ENCODE data around the gene CHKB.
"Not testable (repeated sequence)": the region's sequence is repeated elsewhere in the genome, so short reads cannot be mapped to it uniquely, and the experiment has no call there.

CHKB gene

DNA sequence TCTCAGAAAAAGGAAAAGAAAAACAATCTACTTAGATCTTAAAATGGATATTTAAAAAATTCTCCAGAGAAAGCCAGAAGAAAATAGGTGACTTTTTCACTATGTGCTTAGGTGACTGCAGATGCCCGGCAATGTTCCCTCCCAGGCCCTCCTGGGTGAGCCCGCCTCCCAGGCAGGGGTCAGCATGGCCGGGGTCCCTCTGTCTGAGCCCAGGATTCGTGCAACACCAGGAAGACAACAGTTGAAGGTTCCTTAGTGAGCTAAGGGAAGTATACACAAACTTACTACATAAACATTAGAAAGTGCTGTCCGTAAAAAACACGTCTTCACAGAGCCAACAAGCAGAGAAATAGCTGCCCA is 29.5 kb upstream of the CHKB start:
- DNase-seq, result no peak

DNA sequence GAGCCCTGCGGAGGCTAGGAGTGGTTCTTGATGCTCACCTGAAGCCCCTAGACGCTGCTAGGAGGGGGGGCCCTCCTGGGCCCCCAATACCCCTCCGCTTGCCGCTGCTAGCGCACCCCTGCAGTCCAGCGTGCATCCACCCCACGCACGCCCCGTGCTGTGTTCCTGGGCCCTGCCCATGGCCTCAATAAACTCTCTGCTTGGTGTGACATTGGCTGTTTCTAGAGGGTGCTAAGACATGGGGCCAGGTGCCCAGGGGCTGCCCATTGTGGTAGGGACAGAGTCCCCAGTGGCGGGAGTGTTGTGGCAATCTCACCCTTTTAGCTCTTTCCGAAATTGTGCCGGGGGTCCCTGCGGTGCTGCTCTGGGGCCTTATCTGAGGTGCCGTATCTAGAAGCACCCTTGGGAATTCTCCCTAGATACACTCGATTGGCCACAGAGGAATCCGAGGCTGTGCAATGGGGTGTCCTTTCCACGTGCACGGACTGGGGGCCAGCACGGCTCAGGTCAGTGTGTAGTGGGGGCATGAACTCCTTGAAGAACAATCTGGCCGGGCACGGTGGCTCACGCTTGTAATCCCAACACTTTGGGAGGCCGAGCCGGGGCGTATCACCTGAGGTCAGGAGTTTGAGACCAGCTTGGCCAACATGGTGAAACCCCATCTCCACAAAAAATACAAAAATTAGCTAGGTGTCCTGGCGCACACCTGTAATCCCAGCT is 28.9 kb upstream of the CHKB start:
- DNase-seq, result no peak

DNA sequence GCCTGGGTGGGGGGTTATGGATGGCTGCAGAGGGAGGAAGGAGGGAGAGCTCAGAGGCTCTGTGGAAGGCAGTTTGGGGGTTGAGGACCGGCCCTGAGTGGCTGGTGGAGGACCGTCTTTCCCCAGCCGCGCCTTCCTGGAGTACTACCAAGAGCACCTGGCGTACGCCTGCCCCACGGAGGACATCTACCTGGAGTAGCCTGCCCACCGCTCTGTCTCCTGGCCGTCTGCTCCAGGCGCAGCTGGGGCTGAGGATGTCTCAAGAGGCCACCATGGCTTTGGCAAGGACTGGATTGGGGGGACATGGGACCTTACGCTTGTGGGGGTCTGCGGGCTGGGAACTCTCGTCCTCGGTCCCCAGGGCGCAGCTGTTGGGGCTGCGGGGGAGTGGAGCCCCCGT is 27.9 kb upstream of the CHKB start:
- DNase-seq, result no peak

DNA sequence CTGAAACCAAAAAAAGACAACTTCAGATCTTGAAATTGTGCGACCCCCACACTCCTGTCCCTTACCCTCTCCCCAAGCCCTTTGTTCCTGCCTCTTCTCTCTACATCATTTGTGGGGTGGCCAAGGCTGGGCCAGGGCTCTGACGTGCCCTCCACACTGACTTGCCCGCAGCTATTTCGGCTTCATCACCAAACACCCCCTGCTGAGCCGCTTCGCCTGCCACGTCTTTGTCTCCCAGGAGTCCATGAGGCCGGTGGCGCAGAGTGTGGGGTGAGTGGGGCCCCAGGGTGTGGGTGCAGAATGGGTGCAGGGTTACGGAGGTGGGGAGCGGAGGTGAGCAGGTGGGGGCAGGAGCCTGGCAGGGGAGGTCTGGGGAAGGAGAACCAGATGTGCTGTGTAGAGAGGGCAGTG is 27.4 kb upstream of the CHKB start:
- no peak for DNase-seq

DNA sequence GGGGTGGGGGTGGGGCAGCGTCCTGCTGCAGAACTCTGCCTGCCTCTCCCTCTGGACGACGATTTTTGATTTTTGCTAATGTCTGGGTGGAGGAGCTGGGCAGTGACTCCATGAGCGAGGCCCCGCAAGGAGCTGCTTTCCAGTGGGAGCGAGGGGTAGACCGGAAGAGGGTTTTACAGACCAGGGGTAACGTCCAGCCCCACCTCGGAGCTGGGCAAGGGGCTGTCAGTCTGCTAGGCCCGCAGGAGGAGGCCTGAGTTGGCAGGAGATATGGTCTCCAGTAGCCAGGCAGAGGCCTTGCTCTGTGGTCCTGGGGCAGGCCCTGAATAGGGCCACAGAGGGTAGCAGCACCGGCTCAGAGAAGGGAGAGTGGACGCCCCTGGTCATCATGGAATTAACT is 26.9 kb upstream of the CHKB start:
- no peak for DNase-seq

DNA sequence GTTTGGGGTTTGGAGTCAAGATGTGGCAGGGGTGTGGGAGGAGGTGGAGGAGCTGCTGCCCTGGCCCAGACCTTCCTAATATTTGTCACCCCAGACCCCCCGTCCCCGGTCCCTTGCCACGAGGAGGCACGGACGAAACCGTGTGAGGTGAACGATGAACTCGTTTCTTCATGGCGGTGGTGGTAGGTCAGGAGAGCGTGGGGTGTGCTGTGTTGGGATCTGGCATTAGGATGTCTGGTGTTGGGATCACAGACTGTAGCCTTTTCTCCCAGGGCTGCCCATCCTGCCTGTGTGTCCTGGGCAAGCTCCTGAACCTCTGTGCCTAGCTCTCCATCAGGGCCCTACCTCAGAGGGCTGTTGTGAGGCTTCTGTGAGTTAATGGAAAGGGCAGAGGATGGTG is 26.3 kb upstream of the CHKB start:
- DNase-seq, result no peak

DNA sequence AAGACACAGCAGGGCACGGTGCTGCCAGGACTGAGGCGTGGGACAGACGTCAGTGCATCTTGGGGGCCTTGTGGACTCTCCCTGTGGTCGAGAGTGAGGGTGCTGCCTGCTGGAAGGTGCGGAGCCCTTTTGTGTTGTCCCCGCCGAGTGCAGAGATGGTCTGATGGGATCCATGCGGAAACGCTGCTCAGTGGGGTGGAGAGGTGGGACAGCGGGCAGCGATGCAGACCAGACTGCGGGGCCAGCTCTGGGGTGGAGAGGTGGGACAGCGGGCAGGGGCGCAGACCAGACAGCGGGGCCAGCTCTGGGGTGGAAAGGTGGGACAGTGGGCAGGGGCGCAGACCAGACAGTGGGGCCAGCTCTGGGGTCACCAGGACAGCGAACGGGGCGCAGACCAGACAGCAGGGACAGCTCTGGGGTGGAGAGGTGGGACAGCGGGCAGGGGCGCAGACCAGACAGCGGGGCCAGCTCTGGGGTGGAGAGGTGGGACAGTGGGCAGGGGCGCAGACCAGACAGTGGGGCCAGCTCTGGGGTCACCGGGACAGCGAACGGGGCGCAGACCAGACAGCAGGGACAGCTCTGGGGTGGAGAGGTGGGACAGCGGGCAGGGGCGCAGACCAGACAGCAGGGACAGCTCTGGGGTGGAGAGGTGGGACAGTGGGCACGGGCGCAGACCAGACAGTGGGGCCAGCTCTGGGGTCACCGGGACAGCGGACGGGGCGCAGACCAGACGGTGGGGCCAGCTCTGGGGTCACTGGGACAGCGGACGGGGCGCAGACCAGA is 25.6 kb upstream of the CHKB start:
- DNase-seq, result not testable (repeated sequence)

DNA sequence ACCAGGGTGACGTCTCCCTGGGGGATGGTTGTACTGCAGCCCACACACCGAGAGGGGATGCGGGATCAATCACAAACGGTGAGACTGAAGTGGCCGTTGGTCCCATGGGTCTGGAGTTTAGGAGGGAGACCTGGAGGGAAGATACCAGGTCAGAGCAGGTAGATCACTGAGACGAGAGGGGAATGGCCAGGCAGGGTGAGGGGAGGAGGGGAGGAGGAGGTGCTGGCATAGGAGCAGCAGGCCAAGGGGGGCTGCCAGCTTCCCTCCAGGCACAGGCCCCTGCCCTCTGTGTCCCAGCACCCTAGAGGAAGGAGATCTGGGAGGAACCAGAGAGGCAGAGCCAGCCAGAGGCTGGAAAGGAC is 25.0 kb upstream of the CHKB start:
- no peak for DNase-seq

DNA sequence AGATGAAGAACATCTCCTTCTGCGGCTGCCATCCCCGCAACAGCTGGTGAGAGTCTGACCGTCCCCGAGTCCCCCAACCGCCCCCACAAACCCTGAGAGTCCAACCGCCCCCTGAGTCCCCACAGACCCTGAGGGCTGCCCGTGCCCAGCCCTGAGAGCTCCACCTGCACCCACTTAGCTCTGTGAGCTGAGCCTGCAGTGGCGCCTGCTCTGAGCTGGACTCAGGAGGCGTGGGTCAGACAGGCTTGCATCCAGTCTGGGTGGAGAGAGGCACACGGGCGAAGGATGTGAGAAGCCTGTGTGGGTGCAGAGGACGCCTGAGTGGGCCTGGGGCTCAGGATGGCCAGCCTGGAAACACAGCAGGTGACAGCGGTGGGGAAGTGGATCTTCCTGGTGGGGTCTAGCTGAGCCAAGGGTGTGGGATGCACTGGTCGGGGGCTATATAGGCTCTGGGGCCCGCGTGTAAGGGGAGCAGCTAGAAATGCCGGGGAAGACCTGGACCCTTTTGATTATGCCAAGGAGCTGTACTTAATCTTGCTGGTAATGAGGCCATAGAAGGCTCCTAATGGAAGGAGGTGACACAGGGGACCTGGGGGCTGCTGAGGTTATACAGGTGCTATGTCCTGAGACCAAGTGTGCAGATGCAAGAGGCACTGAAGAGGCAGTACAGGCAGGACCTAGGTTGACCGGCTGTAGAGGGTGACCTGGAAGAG is 24.5 kb upstream of the CHKB start:
- no peak for DNase-seq

DNA sequence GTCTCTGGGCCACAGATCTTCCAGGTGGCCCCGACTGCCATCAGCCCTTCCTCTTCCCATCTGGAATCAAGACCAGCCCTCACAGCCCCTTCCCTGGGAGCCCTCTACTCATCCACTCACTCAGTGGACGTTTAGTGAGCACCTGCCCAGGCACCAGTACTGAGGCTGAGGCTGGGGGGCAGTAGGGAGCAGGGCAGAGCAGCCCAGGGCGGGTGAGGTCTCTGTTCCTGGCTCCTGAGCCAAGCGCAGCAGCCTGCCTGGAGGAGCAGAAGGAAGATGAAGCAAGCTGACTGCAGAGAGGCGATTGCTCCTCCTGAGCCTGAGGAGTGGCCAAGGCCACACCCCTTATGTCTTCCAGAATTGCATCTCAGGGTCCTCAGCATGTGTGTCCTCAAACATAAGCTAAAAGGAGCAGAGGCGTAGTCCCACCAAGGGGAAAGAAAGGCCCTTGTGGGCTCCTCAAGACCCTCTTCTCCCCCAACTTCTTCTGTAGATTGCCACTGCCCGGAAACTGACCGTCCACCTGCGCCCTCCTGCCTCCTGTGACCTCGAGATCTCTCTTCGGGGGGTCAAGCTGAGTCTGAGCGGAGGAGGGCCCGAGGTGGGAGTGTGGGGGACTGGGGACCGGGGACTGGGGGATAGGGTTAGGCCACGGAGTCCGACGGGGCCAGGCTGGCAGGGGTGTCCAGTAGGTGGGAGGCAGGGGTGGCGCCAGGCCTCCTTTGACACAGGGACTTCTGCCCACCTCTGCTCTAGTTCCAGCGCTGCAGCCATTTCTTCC is 23.7 kb upstream of the CHKB start:
- DNase-seq, result no peak

DNA sequence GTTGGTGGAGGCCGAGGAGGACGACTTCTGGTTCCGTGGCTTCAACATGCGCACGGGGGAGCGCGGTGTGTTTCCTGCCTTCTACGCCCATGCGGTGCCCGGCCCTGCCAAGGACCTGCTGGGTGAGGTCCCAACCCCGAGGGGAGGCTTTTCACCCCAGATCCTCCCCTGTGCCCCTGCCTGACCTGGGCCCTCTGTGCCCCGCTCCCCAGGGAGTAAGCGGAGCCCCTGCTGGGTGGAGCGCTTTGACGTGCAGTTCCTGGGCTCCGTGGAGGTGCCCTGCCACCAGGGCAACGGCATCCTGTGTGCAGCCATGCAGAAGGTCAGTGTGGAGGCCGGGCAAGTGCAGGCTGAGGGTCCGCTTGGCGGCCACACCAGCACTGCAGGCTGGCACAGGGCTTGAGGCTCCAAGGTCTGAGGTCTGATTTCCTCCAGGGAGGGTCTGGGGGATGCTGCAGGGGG is 23.0 kb upstream of the CHKB start:
- no peak for DNase-seq

DNA sequence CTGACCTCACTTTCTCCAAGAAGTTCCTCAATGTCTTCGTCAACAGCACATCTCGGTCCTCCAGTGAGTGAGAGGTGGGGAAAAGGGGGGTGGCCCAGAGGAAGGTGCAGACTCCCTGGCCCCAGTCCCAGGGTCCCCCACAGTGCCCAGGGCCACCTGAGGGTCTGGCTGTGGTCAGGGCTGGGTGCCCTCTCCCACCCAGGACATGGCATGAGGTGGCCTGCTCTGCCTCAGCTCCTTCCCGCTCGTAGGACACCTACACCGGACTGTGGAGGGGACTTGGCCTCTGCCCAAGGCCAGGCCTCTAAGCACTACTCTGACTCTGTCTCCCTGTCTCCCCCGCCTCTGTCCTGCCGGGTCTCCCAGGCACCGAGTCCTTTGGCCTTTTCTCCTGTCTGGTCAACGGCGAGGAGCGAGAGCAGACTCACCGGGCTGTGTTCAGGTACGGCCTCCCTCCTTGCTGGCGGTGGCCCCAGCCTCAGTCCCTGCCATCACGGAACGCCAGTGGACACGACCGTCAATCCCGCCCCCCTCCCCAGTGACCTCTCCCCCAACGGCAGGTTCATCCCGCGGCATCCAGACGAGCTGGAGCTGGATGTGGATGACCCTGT is 22.5 kb upstream of the CHKB start:
- DNase-seq, result no peak

DNA sequence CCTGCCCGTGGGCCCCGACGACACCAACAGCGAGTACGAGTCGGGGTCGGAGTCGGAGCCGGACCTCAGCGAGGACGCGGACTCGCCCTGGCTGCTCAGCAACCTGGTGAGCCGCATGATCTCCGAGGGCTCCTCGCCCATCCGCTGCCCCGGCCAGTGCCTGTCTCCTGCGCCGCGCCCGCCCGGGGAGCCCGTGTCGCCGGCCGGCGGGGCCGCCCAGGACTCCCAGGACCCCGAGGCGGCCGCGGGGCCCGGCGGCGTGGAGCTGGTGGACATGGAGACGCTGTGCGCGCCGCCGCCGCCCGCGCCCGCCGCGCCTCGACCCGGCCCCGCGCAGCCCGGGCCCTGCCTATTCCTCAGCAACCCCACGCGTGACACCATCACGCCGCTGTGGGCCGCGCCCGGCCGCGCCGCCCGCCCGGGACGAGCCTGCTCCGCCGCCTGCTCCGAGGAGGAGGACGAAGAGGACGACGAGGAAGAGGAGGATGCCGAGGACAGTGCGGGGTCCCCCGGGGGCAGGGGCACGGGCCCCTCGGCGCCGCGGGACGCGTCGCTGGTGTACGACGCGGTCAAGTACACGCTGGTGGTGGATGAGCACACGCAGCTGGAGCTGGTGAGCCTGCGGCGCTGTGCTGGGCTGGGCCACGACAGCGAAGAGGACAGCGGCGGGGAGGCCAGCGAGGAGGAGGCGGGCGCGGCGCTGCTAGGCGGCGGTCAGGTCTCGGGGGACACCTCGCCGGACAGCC is 21.8 kb upstream of the CHKB start:
- no peak for DNase-seq

DNA sequence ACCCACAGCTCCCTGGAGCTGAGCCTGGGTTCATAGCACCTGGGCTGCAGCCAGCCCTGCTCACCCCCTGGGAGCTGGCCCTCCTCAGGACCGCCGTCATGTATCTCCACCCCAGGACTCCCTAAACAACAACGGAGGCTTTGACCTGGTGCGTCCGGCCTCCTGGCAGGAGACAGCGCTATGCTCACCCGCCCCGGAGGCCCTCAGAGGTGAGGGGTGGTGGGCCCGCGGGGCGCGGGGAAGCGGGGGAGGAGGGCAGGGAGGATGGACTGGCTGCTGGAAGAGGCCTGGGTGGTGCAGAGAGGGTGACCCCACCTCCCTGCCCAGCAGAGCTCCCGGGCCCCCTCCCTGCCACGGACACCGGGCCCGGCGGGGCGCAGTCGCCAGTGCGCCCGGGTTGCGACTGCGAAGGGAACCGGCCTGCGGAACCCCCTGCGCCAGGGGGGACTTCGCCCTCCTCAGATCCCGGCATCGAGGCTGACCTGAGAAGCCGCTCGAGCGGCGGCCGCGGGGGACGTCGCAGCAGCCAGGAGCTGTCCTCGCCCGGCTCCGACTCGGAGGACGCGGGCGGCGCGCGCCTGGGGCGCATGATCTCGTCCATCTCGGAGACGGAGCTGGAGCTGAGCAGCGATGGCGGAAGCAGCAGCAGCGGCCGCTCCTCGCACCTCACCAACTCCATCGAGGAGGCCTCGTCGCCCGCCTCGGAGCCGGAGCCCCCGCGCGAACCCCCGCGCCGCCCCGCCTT is 21.0 kb upstream of the CHKB start:
- no peak for DNase-seq

DNA sequence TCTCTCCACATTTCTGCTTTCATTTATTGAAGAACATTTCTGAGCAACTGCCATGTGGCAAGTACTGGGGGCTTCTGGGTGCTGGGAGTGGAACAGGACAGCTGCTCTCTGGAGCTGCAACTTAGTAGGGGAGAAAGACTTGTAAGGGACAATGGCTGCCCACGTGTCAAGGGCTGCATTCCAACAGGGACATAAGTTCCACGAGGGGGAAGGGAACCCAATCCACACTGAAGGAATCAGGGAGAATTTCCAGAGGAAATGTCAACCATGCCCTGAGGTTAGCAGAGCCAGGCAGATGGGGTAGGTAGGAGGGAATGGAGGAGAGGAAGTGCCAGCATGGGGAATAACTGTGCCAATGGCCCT is 19.7 kb upstream of the CHKB start:
- DNase-seq, result no peak

DNA sequence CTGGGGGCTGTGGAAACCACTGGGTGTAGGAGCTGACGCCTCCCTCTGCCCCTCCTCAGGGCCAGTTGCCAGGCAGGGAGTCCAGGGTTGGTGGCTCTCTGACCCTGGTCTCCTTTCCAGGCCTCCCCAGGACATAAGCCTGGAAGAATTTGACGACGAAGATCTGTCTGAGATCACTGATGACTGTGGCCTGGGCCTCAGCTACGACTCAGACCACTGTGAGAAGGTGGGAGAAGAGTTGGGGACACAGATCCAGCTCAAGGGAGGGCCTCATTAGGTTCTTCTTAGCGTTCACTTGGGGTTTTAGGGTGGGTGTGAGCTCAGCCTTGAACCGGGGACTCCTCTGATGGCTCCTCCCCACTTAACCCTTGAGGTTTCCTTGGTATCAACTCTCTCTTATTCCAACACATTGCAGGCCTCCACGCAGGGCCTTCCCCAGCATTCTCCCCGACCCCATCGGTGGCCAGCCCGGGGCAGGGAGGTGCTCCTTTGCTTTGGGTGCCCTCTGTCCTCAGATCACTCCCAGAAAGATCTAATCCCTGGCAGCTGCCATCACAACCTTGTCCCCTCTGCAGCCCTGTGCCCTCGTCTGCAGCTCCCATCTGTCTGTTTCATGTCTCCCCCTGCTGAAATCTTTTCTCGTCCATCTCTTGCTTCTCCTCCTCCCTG is 19.2 kb upstream of the CHKB start:
- DNase-seq, result no peak

DNA sequence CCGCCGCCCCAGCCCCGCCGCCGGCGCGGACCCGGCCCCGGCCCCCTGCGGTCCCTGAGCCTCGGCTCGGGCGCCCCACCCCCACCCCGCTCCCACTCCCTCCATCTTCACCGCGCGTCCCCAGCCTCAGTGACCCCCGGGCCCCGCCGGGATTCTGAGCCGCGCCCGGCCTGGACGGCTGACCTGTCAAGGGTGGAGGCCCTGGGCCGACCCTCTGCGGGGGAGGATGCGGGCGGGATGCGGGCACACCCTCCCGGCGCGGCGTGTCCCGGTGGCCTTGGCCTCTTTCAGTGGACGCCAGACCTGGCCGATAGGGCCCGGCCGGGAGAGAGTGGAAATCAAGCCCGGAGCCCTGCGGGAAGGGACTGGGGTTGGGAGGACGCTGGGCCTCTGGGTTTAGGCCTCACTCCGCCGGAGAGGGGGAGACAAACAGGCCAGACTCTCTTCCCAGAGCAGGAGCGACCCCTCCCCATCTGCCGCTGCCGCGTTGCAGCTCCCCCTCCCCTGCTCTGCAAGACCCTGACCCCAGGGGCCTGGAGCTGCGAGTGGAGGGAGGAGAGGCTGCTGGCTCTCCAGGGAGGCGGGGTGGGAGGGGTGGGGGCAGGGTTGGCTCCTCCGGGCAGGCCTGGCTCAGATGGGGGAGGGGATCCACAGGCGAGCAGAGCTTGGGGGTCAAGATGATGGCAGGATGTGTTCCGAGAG is 18.5 kb upstream of the CHKB start:
- DNase-seq, result no peak

DNA sequence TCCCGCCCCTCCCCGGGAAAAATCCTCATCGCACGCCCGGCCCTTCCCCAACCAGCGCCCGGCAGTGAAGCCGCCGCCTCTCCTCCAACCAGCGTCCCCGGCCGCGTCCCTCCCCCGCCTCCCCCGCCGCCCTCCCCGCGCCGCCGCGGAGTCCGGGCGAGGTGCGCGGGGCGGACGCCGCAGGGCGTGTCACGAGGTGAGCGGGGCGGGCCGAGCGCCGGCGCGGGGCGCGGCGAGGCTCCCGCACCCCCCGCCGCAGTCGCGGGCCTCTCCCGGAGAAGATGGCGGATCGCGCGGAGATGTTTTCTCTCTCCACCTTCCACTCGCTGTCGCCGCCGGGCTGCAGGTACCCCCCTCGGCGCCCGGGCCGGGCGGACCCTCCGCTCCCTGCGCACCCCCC is 17.9 kb upstream of the CHKB start, which contains the start of gene MAPK8IP2:
TSS of gene MAPK8IP2 (plus strand) at position 256 of the 400 bp plus-strand sequence. CDS start at position 282, 26 bp downstream.
- no peak for DNase-seq

DNA sequence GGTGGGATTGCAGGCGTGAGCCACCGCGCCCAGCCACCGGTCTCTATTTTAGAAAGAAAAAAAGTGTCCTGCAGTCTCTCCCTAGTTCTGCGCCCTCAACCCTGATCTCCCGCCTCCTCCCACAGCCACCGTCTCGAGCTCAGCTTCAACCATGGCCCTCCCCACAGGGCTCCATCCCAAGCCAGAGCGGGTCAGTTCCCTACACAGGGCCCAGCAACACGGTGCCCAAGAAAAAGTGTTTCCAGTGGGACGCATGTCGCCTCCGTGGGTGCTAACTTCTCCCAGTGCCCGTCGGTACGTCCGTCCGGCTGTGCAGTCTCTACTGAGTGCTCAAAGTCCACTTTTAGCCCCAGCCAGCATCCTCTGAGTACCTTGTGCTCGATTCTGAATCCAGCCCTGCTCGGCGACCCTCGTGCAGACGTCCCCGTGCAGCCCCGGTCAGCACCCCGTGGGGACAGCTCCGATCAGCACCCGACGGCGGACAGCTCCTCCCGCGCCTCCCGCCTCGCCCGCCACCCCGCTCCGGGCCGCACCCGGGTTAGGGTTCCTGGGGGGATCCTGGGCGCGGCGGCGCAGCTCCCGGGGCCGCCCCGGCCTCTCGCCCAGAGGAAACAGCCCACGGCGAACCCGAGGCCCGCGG is 17.3 kb upstream of the CHKB start:
- peak; percentile 51 for DNase-seq

Data from stimulated activated CD4-positive, alpha-beta T cell treated with anti-CD3 and anti-CD28 coated beads, Interleukin-1b, Interleukin-23, amount 100 ng/mL, for 48 hours (primary cell).